ENCODE measurements around the gene ADAP1.

ADAP1 gene

DNA sequence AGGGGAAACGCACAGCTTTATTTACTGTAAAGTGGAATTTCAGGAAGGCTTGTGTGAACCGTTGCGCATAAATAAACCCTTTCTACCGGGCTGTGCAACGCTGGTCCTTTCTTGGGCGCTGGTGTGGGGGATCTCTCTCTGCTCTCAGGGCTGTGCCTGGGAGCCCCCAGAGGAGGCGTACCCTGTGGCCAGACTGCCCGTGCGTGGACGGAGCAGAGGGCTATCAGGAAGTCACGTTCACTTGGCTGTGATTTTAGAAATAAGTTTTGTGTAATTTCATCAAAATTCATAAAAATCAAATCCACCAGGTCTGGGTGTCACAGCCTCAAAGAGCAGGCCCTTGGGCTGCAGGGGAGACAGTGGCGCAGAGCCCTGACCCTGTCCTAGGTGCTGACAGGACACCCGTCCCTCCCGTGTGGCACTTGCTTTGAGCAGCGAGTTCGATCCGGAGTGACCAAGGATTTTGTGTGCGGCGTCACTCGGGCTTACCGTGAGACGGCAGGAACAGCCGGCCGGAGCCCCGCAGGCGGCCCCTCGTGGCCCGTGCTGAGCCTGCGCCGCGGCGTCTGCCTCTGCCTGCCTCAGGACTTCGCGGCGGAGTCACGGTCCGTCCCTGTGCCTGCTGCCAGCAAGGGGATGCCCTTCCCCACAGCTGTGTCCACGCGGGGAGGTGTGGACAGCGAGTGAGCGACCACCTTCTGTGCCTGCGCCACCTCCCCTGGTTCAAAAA lies 58.0 kb downstream of the ADAP1 start:
- TF ChIP-seq EZH2phosphoT487 (conservative IDR thresholded peaks at IDR 0.05; ENCODE audit: low read length) (no peak), CTCF (IDR thresholded peaks at IDR 0.05; ENCODE audit: insufficient read depth, low read length, poor library complexity, severe bottlenecking) (no peak)
- H4K20me1 ChIP-seq (ENCODE audit: low read depth, low read length): no peaks in the 10 kb centered on the region
- no peaks in the 10 kb centered on the region for H3K36me3 ChIP-seq (ENCODE audit: low read length)
- H3K4me3 ChIP-seq (ENCODE audit: insufficient read depth, low read length, poor library complexity, severe bottlenecking): no peak overlapping the region
- H3K9ac ChIP-seq (ENCODE audit: low read length): no peak overlapping the region
- no peaks in the 10 kb centered on the region for H3K9me3 ChIP-seq (ENCODE audit: insufficient read depth, low read length)
- H3K4me2 ChIP-seq (ENCODE audit: low read depth, low read length, poor library complexity, severe bottlenecking): no peak overlapping the region
- no peaks in the 10 kb centered on the region for H3K79me2 ChIP-seq (ENCODE audit: insufficient read depth, low read length)
- H3K27me3 ChIP-seq (ENCODE audit: low read length): no peaks in the 10 kb centered on the region
- no peak overlapping the region for H2AFZ ChIP-seq (ENCODE audit: low read depth, low read length, severe bottlenecking)
- H3K9me2 ChIP-seq (replicated peaks; ENCODE audit: insufficient read depth, low read length): no peaks in the 10 kb centered on the region
- H3F3A ChIP-seq (ENCODE audit: insufficient read depth): no peaks in the 10 kb centered on the region
- H3K27ac ChIP-seq (ENCODE audit: low read depth, low read length): no peak overlapping the region

DNA sequence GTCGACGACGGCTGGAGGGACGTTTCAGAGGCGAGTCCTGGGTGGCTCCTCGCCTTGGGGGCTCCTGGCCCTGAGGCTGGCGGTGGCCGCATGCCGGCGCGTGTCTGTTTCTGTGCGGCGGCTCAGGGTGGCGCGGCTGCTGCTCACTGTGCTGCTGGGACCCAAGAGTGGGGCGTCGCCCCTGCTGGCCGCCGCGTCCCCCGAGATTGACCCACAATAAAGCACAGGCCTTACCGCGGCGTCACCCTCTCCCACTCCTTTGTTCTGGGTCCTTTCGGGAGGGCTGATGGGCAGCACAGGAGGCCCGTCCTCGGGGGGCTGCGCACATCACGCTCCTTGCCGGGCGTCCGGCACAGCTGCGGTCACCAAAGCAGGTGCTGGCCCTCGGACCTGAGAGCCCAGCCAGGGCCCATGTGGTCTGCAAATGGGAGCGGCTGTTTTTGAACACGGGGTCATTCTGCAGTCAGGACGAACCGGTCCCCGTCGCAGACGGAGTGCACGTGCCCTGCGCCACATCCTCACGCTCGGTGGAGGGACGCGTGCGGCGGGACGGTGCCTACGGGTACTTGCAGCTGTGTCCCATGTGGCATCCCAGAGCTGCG lies 58.9 kb downstream of the ADAP1 start:
- H3K9me3 ChIP-seq (ENCODE audit: insufficient read depth, low read length): no peaks in the 10 kb centered on the region
- no peak overlapping the region for H3K4me2 ChIP-seq (ENCODE audit: low read depth, low read length, poor library complexity, severe bottlenecking)
- H3K9ac ChIP-seq (ENCODE audit: low read length): no peak overlapping the region
- no peaks in the 10 kb centered on the region for H3K9me2 ChIP-seq (replicated peaks; ENCODE audit: insufficient read depth, low read length)
- TF ChIP-seq EZH2phosphoT487 (conservative IDR thresholded peaks at IDR 0.05; ENCODE audit: low read length) (no peak), CTCF (IDR thresholded peaks at IDR 0.05; ENCODE audit: insufficient read depth, low read length, poor library complexity, severe bottlenecking) (no peak)
- H4K20me1 ChIP-seq (ENCODE audit: low read depth, low read length): no peaks in the 10 kb centered on the region
- H2AFZ ChIP-seq (ENCODE audit: low read depth, low read length, severe bottlenecking): no peak overlapping the region
- no peaks in the 10 kb centered on the region for H3K79me2 ChIP-seq (ENCODE audit: insufficient read depth, low read length)
- no peak overlapping the region for H3K4me3 ChIP-seq (ENCODE audit: insufficient read depth, low read length, poor library complexity, severe bottlenecking)
- no peaks in the 10 kb centered on the region for H3F3A ChIP-seq (ENCODE audit: insufficient read depth)
- H3K36me3 ChIP-seq (ENCODE audit: low read length): no peaks in the 10 kb centered on the region
- H3K27ac ChIP-seq (ENCODE audit: low read depth, low read length): no peak overlapping the region
- no peaks in the 10 kb centered on the region for H3K27me3 ChIP-seq (ENCODE audit: low read length)

- H3K27me3 ChIP-seq (ENCODE audit: low read length): no peaks in the 10 kb centered on the region
- no peaks in the 10 kb centered on the region for H3K79me2 ChIP-seq (ENCODE audit: insufficient read depth, low read length)
- H2AFZ ChIP-seq (ENCODE audit: low read depth, low read length, severe bottlenecking): no peak overlapping the region
- no peak for TF ChIP-seq CTCF (IDR thresholded peaks at IDR 0.05; ENCODE audit: insufficient read depth, low read length, poor library complexity, severe bottlenecking)
- no peak for TF ChIP-seq EZH2phosphoT487 (conservative IDR thresholded peaks at IDR 0.05; ENCODE audit: low read length)
- H4K20me1 ChIP-seq (ENCODE audit: low read depth, low read length): no peaks in the 10 kb centered on the region
- H3K27ac ChIP-seq (ENCODE audit: low read depth, low read length): no peak overlapping the region
- H3K9me2 ChIP-seq (replicated peaks; ENCODE audit: insufficient read depth, low read length): no peaks in the 10 kb centered on the region
- no peak overlapping the region for H3K4me3 ChIP-seq (ENCODE audit: insufficient read depth, low read length, poor library complexity, severe bottlenecking)
- no peak overlapping the region for H3K9ac ChIP-seq (ENCODE audit: low read length)
- H3F3A ChIP-seq (ENCODE audit: insufficient read depth): no peaks in the 10 kb centered on the region
- H3K36me3 ChIP-seq (ENCODE audit: low read length): no peaks in the 10 kb centered on the region
- no peak overlapping the region for H3K4me2 ChIP-seq (ENCODE audit: low read depth, low read length, poor library complexity, severe bottlenecking)
- no peaks in the 10 kb centered on the region for H3K9me3 ChIP-seq (ENCODE audit: insufficient read depth, low read length)
Measured at GRCh38 chr7:894927-895450, 59.5 kb downstream of the ADAP1 start.
